Upper lobe of right lung (tissue), 1 donor: Measurements from ENCODE around the gene GPC3. TPM values are rescaled to one million over a fixed set of nuclear protein-coding genes. Genes with fewer than 3 reads are reported as not detected.

ENCODE experiments used
- ATAC-seq: fragments of 200-7000 bp; cut with Tn5 transposase; one replicate; pipeline ENCODE4 v1.9.1; 2020; ENCODE audit warnings: mild to moderate bottlenecking, moderate library complexity
- DNase-seq: peaks from one replicate; pipeline ENCODE4 v3.0.0-alpha.2; 2020
- H3K27ac ChIP-seq: fragments of 200-600 bp; one replicate; pipeline ENCODE4 v1.8.0; 2022
- H3K27me3 ChIP-seq: fragments of 200-600 bp; one replicate; pipeline ENCODE4 v1.8.0; 2022; ENCODE audit warnings: mild to moderate bottlenecking
- H3K36me3 ChIP-seq: fragments of 200-600 bp; one replicate; pipeline ENCODE4 v1.8.0; 2022
- H3K4me1 ChIP-seq: fragments of 200-600 bp; one replicate; pipeline ENCODE4 v1.8.0; 2022
- H3K4me3 ChIP-seq: fragments of 200-600 bp; one replicate; pipeline ENCODE4 v1.8.0; 2022; ENCODE audit warnings: mild to moderate bottlenecking
- H3K9me3 ChIP-seq: fragments of 200-600 bp; one replicate; pipeline ENCODE4 v1.8.0; 2022
- intact Hi-C: fragments of 100-400 bp; cut with DNase I; formaldehyde crosslinking; loops from one replicate; pipeline ENCODE4 v1.11.0; 2022
- total RNA-seq: library from RNA; stranded (reverse); fragmentation: NEBNext Ultra II Directional; extraction: Animal tissue kit (Norgen Biotek cat#: 25700); gene quantifications from one replicate; pipeline ENCODE4 v1.2.1, GENCODE V29; 2021
- TF ChIP-seq, protein P1 (sequence below): fragments of 200-600 bp; IDR thresholded peaks from one replicate; pipeline ENCODE4 v1.8.0; 2022; ENCODE audit warnings: antibody characterized with exemption
- donor health status: DM: no; HTN: yes; CAD: no; lungs with severe emphysema.

Gene GPC3
- total RNA-seq, 1 donor from 2014 or later, result 67.7 TPM

GRCh38 chrX:133909888-133910287, 75.5 kb downstream of the GPC3 start:
- H3K9me3 ChIP-seq, result no peaks in the 10 kb centered on the region
- H3K27me3 ChIP-seq, result no peaks in the 10 kb centered on the region
- no peak overlapping the region for H3K4me3 ChIP-seq
- TF ChIP-seq, protein P1, sequence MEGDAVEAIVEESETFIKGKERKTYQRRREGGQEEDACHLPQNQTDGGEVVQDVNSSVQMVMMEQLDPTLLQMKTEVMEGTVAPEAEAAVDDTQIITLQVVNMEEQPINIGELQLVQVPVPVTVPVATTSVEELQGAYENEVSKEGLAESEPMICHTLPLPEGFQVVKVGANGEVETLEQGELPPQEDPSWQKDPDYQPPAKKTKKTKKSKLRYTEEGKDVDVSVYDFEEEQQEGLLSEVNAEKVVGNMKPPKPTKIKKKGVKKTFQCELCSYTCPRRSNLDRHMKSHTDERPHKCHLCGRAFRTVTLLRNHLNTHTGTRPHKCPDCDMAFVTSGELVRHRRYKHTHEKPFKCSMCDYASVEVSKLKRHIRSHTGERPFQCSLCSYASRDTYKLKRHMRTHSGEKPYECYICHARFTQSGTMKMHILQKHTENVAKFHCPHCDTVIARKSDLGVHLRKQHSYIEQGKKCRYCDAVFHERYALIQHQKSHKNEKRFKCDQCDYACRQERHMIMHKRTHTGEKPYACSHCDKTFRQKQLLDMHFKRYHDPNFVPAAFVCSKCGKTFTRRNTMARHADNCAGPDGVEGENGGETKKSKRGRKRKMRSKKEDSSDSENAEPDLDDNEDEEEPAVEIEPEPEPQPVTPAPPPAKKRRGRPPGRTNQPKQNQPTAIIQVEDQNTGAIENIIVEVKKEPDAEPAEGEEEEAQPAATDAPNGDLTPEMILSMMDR, result no peak
- intact Hi-C loops, result no loop called here
- DNase-seq (no peak), ATAC-seq (no peak)
- no peaks in the 10 kb centered on the region for H3K4me1 ChIP-seq
- no peak overlapping the region for H3K27ac ChIP-seq
- no peaks in the 10 kb centered on the region for H3K36me3 ChIP-seq

DNA sequence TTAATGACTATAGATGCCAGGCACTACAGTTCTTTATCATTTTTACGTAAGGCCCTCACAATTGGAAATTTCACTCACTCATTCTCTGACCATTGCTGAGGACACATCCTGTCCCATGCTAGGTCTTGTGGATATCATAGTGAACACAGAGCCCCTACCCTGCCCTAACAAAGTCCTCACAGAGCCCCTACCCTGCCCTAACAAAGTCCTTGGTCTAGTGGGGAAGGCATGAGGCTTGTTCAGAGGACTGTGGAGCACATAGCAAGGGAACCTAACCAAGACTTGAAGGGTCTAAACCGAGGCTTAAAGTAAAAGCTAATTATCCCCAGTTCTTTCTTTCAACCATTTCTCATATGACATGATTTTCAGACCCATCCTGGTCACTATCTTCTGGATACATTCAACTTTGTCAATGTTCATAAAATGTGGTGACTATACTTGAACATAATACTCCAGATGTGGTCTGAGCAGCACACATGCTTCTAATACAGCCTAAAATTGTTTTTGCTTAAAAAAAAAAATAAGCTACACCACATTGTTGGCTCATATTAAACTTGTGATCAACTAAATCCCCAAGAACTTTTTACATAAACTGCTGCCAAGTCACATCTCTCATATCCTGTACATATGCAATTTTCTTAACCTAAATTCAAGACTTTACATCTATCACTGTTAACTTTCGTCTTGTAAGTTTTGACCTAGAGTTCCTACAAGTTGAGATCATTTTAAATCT, 77.0 kb downstream of the GPC3 start:
- DNase-seq, result no peak
- no peak overlapping the region for H3K27ac ChIP-seq

DNA sequence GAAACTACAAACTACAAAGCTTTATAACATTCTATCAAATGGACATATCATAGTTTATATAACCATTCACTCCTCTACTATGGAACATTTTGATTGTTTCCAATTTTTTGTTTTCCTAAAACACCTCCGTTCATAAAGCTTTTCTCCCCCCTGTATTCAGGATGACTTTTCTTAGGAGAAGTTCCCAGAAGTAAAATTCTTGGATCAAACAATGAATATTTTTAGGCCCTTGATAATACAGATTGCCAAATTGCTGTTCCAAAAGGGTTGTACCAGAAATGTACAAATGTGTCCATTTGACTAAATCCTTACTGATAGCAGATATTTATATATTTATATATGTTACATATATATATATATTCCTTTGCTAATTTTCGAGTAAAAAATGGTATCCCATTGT, 77.8 kb downstream of the GPC3 start:
- H3K27me3 ChIP-seq, result no peaks in the 10 kb centered on the region
- no peak for ATAC-seq

More for the DNA sequence above, 77.0 kb downstream of the GPC3 start:
- H3K4me3 ChIP-seq, result no peak overlapping the region
- H3K4me1 ChIP-seq, result no peaks in the 10 kb centered on the region
- no peak for ATAC-seq
- H3K9me3 ChIP-seq, result no peaks in the 10 kb centered on the region
- TF ChIP-seq, protein P1, result no peak
- intact Hi-C loops, result no loop called here
- no peaks in the 10 kb centered on the region for H3K36me3 ChIP-seq
- no peaks in the 10 kb centered on the region for H3K27me3 ChIP-seq

GRCh38 chrX:133905305-133905704, 80.1 kb downstream of the GPC3 start:
- DNase-seq (no peak), ATAC-seq (no peak)
- TF ChIP-seq, protein P1, result no peak
- Histone ChIP-seq H3K27me3 (no peaks in the 10 kb centered on the region), H3K9me3 (no peaks in the 10 kb centered on the region), H3K4me1 (no peaks in the 10 kb centered on the region), H3K27ac (no peak overlapping the region), H3K4me3 (no peak overlapping the region), H3K36me3 (no peaks in the 10 kb centered on the region)
- intact Hi-C loops, result no loop called here

More for the DNA sequence above, 77.8 kb downstream of the GPC3 start:
- Histone ChIP-seq H3K36me3 (no peaks in the 10 kb centered on the region), H3K4me1 (no peaks in the 10 kb centered on the region), H3K9me3 (no peaks in the 10 kb centered on the region), H3K4me3 (no peak overlapping the region), H3K27ac (no peak overlapping the region)
- no peak for DNase-seq
- intact Hi-C loops, result no loop called here
- TF ChIP-seq, protein P1, result no peak

- no peaks in the 10 kb centered on the region for H3K27me3 ChIP-seq
- TF ChIP-seq, protein P1, result no peak
- DNase-seq, result no peak
- H3K4me3 ChIP-seq, result no peak overlapping the region
- H3K36me3 ChIP-seq, result no peaks in the 10 kb centered on the region
- no peaks in the 10 kb centered on the region for H3K9me3 ChIP-seq
- H3K4me1 ChIP-seq, result no peaks in the 10 kb centered on the region
- H3K27ac ChIP-seq, result no peak overlapping the region
- intact Hi-C loops, result no loop called here
- ATAC-seq, result no peak
Observed at GRCh38 chrX:133897593-133898163, 87.7 kb downstream of the GPC3 start.
